Stimulated activated CD8-positive, alpha-beta memory T cell treated with anti-CD3 and anti-CD28 coated beads, Interleukin-4, amount 100 ng/mL, for 48 hours (primary cell): ENCODE results near the gene FOXL3.

Source experiments
- DNase-seq: peaks from one replicate; pipeline ENCODE4 v3.0.0-alpha.2; 2020

FOXL3 gene

GRCh38 chr7:304574-305409 lies 14.8 kb downstream of the FOXL3 start:
- no peak for DNase-seq

DNA sequence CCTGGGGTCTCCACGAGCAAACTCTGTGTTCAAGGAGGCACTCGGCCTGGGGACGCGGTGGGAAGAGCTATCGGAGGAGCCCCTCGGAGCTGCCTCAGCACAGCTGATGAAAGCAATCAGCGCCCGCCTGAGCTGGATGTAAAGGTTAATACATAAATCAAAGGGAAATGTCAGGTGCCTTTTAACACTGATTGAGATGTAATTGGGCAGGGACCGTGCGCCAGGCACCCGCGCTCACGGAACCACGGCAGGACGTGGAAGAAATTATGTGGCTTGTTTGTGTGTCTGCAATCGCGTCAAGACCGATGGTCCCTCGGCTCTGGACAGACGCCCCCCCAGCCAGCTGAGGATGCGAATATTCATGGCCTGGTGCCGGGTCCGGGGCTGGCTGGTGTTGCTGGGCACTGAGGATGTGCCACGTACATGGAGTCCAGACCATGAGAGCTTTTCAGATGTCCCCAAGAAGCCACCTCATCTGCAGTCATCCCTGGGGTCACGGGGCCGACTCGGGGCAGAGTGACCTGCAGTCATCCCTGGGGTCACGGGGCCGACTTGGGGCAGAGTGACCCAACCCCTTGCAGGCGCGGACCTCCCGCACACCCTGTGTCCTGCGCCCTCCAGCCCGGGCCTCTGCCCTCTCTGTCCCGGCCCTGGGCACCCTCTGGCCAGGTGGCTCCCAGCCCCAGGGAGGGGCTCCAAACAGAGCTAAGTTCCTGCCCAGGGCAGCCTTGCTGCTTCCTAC lies 15.6 kb downstream of the FOXL3 start:
- DNase-seq: no peak

DNA sequence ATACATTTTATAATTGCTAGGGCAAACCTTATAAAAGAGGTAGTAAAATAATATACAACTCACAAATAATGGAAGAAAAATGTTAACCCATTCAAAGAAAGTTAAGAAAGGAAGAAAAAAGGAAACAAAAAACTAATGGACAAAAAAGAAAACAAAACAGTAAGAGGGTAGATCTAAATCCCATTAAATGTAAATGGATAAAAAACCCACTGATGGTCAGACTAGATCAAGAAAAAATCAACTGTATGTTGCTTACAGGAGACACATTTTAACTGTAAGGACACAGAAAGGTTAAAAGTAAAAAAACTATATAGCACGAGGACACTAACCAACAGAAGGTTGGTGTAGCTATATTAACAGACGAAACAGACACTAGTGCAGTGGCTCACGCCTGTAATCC lies 18.0 kb downstream of the FOXL3 start:
- DNase-seq: no peak

DNA sequence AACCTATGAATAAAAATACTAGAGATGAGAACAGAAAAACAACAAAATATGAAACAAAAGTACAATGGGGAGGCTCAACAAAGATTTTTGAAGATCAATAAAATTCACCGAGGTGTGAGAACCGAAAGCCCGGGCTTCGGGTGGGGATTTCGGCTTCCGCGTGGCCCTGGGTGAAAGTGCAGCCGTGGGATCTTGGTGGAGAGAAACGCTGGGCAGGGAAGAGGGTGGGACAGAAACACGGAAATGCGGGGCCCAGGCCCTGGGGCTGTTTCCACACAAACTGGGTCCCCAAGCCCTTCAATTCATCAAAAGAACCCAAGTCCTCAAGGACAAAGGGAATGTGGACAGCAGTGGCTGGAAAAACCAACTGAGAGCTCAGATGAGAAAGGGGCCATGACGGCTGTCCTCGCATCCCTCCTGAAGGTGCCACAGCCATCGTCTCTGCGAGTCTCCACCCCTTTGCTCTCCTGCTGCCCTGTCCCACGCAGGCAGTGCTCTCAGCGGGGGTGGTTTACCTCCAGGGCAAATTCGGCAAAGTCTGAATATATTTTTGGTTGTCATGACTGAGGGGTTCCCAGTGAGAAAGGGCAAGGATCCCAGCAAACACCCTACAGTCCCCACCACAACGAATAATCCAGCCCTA lies 19.7 kb downstream of the FOXL3 start:
- no peak for DNase-seq

DNA sequence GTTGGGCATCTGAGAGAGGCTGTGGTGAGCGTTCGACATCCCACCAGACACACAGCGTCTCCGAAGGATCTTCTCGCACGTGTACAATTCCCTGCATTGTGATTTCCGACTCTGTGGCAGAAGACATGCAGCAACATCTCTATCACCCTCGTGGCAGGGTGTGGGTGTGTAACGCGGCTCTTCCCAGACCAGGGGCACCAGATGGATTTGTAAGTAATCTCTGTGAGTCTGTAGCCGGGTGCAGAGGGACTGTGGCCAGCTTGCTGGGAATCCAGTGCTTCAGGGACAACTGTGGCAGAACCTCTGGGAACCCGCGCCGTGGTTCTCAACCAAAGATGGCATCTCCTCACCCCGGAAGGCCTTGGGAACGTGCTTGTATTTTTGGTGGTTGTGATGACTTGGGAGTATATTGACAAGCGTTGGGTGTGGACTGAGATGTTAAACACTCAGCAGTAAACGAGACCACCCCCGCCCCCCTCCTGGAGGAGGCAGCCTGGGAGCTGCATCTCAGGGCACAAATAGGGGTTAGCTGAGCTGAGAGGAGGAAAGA lies 21.2 kb downstream of the FOXL3 start:
- DNase-seq: no peak

DNA sequence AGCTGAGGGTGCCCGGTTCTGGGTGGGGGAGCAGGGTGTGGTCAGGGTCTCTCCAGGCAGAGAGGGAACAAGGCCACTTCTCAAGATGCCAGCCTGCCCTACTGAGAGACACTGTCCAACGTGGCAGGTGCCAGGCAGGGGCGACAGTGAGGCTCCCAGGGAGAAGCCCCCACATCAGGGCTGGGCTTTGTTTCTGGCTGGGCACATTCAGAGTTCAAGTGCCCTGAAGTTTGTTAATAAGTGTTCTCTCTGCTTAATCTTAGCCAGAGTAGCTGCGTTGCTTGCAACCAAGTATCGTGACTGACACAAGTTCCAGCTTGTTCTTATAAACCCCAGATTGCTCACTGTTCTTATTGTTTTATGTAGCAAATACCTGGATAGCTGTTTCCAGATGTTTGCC lies 21.8 kb downstream of the FOXL3 start:
- no peak for DNase-seq

- no peak for DNase-seq
Measured at GRCh38 chr7:312424-312823, 22.5 kb downstream of the FOXL3 start.

DNA sequence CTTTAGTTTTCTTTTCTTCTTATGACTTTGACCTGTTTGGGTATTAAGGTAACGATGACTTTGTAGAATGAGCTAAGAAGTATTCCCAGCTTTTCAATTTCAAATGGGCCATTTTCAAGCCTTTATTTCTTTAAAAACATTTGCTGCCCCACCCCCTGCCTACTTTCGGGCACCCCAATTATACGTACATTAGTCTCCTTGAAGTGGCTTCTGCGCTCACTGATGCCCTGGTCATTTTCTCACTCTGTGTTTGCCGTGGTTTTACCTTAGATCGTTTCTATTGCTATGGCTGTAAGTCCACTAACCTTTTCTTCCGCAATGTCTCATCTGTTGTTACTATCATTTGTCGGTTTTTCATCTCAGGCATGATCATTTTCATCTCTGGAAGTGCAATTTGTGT lies 24.9 kb downstream of the FOXL3 start:
- DNase-seq: no peak

GRCh38 chr7:315516-316265 lies 25.7 kb downstream of the FOXL3 start:
- no peak for DNase-seq

- no peak for DNase-seq
Measured at GRCh38 chr7:317643-318405, 27.9 kb downstream of the FOXL3 start.

DNA sequence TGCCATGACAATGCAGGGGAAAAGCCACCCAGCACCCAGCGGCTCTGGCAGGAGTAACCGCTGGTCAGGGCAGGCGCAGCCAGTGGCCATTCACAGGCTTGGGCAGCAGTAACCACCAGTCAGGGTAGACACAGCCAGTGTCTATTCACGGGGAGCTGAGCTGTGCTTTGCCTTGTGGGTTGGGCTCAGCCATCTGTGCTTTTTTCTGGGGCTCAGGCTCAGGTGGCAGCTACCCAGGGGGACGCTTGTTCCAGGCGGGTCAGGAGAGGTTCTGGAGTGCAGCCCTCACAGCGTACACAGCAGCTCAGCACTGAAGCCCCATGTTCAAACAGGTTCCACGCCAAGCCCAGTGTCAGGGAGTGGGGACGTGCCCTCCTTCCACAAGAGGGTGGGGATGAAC lies 28.5 kb downstream of the FOXL3 start:
- DNase-seq: no peak

- no peak for DNase-seq
Measured at GRCh38 chr7:318878-319661, 29.1 kb downstream of the FOXL3 start.

GRCh38 chr7:320297-320696 lies 30.3 kb downstream of the FOXL3 start:
- DNase-seq: no peak

GRCh38 chr7:322111-322671 lies 32.2 kb downstream of the FOXL3 start:
- DNase-seq: peak; percentile 95

GRCh38 chr7:322708-323111 lies 32.7 kb downstream of the FOXL3 start:
- no peak for DNase-seq

- no peak for DNase-seq
Measured at GRCh38 chr7:323410-323809, 33.4 kb downstream of the FOXL3 start.

GRCh38 chr7:324011-324410 lies 34.0 kb downstream of the FOXL3 start:
- DNase-seq: no peak

DNA sequence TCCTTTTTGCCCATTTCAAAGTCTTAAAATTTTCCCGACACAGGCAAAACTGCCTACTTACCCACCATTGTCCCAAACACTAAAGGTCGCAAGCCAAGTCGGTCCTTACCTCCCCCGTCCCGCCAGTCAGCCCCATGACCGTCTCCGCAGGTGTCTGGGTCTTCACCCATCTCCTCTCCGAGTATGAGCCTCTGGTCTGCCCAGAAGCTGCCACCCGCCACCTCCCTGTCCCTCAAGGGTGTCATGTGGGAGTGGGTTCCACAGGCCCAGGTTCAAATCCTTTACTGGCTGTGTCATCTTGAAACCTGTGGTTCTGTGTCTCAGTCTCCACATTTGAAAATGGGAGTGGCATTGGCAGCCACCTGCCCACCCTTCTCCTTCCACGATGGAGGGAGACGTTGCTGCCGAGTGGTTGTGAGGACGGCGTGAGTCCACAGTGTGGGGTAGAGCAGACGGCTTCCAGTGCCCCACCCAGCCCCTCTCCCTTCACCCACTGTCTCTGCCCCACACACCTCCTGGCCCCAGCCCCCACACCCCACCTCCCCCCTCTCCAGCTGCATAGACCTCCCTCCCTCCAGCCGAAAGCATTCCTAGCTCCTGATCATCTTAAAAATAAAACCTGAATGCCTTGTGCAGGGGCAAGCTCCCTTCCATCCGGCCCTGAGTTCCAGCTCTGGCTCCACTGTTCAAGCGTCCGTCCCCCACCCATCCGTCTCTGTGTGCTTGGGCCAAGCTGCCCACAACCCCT lies 35.3 kb downstream of the FOXL3 start:
- no peak for DNase-seq

DNA sequence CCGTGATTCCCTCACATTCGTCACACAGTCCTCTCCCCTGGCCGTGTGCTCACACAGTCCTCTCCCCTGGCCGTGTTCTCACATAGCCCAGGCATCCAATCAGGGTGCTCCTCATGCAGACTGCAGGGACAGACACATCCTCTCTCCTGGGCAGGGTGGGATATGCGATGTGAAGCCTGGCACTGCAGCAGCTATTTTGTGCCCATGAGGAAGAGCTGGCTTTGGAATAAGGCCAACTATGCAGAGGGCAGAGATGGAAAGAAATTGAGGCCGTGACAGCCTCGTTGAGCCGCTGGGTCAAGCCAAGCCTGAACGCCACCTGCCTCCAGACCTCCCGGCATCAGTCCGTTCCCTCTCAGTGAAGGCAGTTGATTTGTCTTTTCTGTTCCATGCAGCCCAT lies 35.8 kb downstream of the FOXL3 start:
- DNase-seq: no peak

- DNase-seq: no peak
Measured at GRCh38 chr7:326273-326672, 36.3 kb downstream of the FOXL3 start.
